ENCODE measurements around the gene FAM90A1.
A peak's percentile ranks its signal among the peaks of the same experiment; 100 is the strongest.
"Not testable (repeated sequence)": the region's sequence is repeated elsewhere in the genome, so short reads cannot be mapped to it uniquely, and the experiment has no call there.

The FAM90A1 gene

DNA sequence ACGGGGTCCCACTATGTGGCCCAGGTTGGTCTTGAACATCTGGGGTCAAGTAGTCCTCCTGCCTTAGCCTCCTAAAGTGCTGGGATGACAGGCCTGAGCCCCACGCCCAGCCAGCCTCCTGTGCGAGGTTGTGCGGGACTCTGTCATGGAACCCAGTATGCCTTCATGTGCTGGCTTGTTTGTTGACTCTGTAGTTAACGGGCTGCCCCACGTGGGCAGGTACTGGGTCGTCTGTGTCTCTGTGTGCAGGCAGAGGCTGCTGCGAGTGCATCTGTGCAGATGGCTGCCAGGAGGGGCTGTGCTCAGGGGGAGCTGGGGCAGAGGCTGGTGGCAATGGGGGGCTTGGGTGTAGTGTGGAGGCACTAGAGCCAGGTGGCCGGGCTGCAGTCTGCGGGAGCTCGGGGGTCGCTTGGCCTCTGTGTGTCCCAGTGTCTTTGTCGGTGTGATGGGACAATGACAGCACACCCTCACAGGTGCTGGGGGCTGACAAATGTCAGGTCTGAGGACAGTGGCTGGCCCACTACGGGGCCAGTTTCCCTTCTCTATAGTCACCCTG lies 6.0 kb upstream of the FAM90A1 start:
- not testable (repeated sequence) for DNase-seq

DNA sequence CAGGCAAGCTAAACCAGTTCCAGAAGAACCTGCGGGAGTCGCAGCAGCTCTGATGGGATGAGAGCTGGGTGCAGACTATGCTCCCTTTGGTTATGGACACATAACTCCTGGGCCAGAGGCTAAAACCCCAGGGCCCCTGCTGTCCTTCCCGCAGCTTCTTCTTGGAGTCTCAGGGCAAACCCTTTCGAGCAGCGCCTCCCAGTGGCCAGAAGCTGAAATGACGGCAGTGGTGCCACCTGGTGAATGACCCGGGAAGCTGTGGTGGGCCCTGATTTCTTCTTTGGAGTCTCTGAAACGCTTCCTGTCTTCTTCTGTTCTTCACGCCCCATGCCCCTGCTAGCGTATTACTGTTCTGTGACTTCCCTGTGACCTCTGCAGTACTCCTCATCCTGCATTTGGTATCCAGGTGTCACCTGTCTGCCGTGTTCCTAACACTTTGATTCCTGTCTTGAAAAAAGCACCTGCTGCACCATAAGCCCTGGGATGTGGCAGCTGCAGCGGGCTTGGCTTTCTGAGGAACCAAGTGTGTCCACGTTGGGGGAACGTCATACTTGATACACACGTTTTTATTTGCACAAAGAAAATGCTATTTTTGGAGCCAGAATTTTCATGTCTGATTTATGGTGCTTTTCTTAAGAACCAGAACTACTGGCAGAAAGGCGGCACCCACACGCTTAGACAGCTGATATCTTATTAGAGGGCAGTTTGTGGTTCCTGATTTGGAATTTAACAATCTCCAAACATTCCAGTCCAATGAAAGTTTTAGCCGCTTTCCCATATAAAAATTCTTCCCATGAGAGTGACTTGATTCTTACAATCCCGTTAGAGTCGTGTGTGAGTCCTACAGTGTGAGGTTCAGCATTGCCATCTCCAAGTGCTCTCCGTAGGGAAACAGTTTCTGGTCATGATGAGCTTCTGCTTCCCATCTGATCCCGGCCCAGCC lies 4.5 kb upstream of the FAM90A1 start:
- DNase-seq, result peak; percentile 47

DNA sequence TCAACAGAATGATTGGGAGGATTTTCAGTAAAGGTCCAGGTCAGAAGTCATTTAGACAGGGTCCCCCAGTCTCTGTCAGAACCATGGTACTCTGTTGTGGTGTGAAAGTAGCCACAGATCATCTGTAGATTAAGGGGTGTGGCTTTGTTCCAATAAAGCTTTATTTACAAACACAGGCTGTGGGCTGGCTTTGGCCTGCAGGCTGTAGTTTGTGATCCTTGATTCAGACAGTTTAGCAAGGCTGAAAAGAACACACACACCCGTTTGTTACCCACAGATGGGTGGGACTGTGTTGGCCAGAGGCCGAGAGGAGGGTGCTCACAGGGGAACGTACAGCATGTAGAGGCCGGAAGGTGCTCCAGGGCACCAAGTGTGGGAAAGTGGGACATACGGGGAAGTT lies 3.6 kb upstream of the FAM90A1 start:
- DNase-seq, result not testable (repeated sequence)

DNA sequence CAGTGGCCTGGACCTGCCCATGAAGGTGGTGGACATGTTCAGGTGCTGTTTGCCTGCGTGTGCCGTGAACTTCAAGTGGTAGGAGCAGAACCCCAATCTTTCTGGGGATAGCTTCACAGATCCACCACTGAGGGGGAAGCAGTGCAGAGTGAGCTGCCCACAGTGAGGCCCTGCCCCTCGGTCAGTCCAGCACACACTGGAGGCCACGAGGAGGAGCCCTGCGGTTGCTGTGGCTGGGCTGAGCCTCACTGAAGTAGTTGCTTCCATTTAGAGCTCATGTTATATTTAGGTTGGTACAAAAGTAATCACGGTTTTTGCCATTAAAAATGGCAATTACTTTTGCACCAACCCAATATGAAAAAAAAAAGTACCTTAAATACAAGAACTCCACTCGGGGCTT lies 2.1 kb upstream of the FAM90A1 start:
- DNase-seq, result not testable (repeated sequence)

DNA sequence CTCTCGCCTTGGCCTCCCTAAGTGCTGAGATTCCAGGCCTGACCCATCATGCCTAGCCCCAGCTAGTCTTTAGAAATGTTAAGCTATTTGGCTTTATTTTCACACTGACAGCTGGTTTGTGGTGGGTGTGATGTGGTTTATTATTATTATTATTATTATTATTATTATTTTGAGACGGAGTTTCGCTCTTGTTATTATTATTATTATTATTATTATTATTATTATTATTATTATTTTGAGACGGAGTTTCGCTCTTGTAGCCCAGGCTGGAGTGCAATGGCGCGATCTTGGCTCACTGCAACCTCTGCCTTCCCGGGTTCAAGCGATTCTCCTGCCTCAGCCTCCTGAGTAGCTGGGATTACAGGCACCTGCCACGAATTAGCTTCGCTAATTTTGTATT lies 1.2 kb upstream of the FAM90A1 start:
- not testable (repeated sequence) for DNase-seq

DNA sequence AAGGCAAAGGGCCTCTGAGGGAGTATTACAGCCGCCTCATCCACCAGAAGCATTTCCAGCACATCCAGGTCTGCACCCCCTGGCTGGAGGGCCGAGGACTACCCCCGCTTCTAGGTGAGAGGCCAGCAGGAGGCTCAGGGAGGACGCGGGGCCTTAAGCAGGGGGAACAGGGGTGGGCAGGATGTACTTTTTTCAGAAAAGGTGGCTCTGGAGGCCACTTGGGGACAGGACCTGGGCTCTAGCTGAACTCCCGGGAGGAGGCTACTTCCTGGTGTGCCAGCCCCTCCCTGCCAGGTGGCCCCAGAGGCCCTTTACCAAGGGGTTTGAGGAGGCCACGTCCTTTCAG lies 287 bp upstream of the FAM90A1 start:
- DNase-seq, result not testable (repeated sequence)

DNA sequence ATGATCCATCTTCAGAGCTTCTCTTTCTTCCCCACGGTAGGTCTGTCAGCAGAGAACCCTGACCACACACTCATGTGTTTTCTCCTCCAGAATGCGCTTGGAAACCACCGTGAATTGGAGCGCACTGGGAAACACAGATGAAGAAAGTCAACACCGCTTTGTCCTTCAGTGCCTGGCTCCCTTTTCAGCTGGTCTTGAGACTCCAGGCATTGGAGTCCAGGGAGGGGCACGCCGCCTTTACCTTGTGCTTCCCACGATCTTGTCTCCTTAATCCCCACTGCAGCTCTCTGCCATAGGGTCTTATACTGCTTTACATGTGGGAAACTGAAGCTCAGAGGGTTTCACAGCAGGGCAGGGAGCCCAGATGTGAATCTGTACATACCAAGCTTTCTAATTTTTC lies 1.1 kb downstream of the FAM90A1 start:
- DNase-seq, result no peak

DNA sequence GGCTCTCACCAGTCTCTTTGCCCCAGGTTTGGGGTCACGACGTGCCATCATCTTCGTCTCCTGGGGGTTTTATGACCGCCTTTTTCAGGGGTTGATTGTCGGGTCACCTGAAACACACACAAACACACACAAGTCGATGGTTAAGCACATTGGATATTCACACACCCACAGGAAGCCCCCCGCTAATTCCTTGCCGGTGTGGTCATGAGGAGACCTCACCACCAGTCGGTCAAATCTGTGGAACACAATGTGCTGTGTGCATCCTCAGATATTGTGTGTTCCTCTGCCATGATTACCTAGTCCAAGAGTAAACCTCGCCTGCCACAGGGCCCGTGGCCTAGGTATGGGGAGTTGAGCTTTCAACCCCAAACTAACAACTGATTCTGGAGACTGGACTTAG lies 2.6 kb downstream of the FAM90A1 start:
- not testable (repeated sequence) for DNase-seq

DNA sequence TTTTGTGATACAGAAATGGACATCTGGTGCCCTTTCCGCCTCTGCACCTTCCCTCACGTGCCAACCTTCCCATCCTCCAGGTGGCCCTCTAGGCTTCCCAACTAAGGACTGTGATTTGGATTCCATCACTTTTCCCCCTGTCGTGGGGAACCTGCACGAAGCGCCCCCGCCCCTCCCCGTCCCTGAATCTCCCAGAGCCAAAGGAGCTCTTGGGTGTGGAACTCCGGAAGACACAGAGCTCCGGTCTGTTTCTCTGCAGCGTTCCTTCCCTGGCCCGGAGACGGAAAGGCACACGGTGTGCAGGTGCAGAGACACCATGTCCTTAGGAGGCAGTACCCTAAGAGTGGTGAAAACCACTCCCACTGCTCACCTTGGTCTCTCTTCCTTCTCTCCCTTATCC lies 3.8 kb downstream of the FAM90A1 start:
- not testable (repeated sequence) for DNase-seq

DNA sequence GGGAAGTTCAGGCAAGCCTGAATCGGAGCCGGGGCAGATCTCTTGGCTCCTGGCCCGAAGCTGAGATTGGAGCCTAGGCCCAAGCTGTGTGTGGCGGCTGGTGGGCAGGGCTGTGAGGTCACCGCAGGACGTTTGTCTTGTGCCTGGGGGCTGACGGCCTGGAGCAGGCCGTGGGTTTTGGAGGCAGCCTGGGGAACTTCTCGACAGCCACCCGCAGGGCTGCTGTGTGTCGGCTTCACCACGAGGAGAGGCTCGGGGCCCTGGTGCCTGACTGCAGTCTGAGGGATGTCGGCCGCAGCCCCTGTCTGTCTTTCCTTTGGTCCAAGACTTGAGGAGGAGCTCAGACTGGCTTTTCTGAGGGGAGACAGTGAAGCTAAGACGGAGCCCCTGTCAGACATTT lies 5.1 kb downstream of the FAM90A1 start:
- DNase-seq, result not testable (repeated sequence)

DNA sequence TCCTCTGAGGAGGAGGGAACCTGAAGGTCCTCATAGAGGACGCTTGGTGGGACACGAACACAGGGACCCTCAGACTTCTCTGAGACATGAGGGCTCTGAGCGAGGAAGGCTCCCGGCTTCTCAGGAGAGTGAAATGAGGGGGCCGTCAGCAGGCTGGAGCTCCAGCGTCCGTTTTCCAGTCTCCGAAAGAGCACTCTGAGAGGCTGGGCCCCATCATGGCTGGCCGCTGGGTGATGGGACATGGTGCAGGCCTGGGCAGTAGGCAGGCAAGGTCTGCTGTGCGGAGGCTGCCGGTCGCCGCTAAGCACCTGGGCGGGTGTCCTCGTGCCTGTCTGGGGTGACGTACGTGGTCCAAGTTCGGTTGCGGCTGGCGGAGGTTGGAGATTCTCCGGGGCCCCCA lies 5.6 kb downstream of the FAM90A1 start:
- DNase-seq, result not testable (repeated sequence)

DNA sequence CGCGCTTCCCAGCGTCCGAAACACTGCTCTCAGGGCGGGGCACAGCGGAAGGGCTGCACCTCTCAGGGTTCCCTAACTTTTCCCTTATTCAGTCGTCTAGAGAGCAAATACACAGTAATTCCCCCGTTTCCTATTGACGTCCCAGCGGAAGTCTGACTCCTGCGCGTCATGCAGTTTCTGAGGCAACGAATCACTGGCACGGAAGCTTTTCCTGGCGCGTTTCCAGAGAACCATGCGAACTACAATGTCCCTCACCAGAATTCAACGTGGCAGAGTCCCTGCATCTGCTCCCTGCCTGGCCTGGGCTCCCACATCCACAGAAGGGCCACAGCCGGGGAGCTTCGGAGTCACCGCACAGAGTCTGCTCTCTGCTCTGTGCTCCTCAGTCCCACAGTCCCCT lies 6.0 kb downstream of the FAM90A1 start:
- DNase-seq, result not testable (repeated sequence)

DNA sequence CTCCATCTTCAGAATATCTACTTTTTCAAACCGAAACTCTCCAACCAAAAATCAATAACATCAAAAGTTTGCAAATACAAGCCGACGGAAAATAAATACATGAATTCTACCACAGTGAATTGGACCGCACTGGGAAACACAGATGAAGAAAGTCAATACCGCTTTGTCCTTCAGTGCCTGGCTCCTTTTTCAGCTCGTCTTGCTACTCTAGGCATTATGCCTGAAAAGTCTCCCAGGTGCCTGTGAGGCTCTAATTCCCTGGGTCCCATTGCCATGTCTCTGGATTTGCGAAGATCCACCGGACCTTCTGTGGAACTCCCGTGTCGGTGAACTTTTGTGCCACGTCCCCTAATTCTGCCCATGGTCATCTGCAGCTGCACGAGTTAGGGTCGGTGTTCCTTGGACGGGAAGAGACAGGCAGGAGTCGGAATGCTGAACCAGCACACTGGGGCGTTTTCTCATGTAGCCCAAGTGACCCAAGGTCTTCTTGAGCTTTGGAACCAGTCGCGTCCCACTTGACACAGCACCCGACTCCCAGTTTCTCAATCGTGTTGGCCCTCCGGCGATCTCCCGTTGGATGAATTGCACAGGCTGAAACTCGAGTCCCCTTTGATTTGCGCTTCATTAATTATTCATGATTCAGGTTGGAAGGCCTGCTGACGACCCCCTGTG lies 8.6 kb downstream of the FAM90A1 start:
- DNase-seq, result not testable (repeated sequence)

DNA sequence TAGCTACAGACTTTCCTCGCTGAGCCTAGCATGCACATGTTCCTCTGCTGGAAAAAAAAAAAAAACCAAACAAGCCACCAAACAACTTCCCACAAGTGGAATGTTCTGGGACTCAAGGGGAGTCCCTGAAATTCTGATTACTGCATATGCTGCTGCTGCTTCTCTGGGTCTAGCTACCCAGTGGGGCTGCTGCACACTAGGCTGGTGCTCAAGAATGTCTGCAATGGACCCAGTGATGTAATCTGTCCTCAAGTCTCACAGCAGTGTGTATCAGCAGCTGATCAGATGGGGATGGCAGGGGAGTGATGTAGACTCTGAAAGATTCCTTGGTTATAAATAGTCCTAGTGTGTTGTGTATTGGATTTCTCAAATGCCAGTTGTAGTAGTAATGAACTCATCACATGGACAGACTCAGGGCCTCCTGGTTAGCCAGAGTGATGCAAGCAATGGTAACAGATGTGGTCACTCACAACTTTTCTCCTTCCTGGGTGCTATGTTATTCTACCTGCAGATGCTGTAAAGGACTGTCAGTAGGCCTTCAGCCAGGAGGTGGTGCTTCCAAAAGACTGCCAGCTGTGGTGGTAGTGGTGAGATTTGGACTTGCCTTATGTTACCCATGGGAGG lies 29.6 kb downstream of the FAM90A1 start:
- not testable (repeated sequence) for DNase-seq

DNA sequence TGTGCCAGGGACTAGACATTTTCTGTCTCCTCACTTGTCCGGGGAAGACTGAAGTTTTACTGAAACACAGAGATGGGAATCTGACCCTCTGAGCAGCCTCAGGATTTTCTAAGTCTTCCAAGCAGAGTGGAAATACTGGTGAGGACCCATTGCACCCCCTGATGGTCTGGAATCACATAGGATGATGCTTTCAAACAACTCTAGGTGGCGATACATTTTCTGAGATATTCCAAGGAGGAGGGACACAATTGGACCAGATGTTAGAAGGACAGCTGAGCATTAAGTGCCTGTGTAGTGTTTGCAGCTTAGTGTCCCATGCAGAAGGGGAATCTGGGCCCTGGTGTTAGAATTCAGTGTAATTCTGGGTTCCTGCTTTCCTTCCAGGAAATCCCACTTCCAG lies 39.3 kb downstream of the FAM90A1 start:
- not testable (repeated sequence) for DNase-seq

DNA sequence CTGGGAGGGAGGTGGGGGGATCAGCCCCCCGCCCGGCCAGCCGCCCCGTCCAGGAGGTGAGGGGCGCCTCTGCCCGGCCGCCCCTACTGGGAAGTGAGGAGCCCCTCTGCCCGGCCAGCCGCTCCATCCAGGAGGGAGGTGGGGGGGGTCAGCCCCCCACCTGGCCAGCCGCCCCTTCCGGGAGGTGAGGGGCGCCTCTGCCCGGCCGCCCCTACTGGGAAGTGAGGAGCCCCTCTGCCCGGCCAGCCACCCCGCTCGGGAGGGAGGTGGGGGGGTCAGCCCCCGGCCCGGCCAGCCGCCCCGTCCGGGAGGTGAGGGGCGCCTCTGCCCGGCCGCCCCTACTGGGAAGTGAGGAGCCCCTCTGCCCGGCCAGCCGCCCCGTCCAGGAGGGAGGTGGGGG lies 43.2 kb downstream of the FAM90A1 start:
- DNase-seq, result not testable (repeated sequence)

DNA sequence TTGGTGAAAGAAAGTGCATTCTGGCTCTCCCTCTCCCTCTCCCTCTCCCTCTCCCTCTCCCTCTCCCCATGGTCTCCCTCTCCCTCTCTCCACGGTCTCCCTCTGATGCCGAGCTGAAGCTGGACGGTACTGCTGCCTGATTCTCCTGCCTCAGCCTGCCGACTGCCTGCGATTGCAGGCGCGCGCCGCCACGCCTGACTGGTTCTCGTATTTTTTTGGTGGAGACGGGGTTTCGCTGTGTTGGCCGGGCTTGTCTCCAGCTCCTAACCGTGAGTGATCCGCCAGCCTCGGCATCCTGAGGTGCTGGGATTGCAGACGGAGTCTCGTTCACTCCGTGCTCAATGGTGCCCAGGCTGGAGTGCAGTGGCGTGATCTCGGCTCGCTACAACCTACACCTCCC lies 44.1 kb downstream of the FAM90A1 start:
- not testable (repeated sequence) for DNase-seq

DNA sequence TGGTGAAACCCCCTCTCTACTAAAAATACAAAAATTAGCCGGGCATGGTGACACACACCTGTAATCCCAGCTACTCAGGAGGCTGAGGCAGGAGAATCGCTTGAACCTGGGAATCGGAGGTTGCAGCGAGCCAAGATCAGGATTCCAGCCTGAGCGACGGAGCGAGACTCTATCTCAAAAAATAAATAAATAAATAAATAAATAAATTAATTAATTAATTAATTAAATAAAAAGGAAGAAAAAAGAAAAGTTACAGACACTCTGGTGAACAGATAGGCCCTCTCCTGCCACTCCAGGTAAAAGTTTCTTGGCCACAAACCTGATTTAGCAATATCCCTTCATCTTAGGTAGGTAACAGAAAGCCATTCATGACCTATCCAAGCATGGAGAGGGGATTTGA lies 44.5 kb downstream of the FAM90A1 start:
- DNase-seq, result not testable (repeated sequence)

DNA sequence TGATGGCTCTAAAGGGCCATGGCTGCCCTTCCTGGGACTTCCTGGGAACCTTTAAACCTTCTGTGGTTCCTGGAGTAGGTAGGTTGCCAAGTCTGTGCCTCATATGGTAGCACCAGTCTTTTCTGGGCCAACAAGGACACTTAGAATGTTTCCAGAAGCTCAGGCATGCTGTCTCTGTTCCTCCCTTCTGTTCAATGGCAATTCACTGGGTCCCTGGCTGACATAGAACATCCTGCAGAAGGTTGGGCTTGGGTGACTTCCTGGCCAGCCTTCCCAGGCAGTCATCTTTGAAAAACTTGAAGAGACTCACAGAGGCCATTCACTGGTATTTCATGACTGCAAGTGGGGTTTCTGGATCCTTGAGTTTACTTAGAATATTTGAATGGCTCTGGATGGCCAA lies 46.1 kb downstream of the FAM90A1 start:
- not testable (repeated sequence) for DNase-seq

DNA sequence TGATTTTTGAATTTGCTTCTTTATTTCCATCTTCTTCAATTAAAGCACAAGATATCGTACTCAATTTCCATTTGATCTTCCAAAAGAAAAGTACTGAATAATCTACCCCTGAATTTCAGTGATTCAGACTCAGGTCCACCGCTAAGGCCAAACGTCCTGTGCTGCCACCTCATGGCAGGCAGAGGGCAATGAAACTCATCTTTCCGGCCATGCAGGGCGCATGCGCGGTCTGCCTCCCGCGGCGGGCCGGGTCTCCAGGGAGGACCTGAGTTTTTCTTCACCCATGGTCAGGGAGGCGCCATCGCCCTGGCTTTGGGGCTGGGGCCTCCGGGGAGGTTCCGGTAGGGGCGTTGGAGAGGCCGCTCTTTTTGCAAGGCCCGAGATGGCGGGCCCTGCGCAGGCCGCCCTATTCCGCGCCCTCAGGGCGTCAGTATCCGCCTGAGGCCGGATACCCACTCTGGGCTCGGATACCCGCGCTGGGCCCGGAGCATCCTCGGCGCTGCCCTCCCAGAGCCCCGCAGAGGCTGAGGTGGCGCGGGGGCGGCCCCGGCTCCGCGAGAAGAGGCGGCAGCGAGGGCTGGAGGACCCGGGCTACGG lies 47.3 kb downstream of the FAM90A1 start:
- peak; percentile 49 for DNase-seq

DNA sequence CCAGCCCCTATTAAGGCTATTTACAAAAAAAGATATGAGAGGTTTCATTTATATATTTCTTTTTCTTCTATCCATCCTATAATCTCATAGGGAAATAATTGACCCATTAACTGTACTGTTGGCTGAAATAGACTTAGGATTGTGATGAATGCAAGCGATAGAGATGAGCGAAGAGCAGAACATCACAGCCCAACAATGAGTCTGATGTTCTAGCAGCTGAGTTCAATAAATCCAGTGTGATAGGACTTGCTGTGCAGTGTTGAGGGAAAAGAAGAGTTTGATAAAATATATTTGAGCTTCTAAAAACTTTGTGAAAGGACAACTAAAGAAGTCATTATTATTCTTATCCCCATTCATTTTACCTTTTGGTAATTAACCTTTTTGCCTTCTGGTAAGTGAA lies 54.5 kb downstream of the FAM90A1 start:
- DNase-seq, result not testable (repeated sequence)

All from activated T-cell treated with anti-CD3 and anti-CD28 coated beads for 4 hours (primary cell).